ENCODE measurements around the gene ESR1.
"Not testable (repeated sequence)": the region's sequence is repeated elsewhere in the genome, so short reads cannot be mapped to it uniquely, and the experiment has no call there.

ESR1 gene

GRCh38 chr6:151974061-151974617 is 166.7 kb downstream of the ESR1 start:
- no peak for DNase-seq (ENCODE audit: low spot score)
- TF ChIP-seq CTCF (IDR thresholded peaks at IDR 0.05) = no peak
- no peak overlapping the region for H3K27ac ChIP-seq
- H3K4me3 ChIP-seq = no peak overlapping the region

- H3K27ac ChIP-seq = no peak overlapping the region
- no peak overlapping the region for H3K4me3 ChIP-seq
- DNase-seq (ENCODE audit: low spot score) = no peak
- TF ChIP-seq CTCF (IDR thresholded peaks at IDR 0.05) = no peak
Observed at GRCh38 chr6:151975795-151976194, 168.3 kb downstream of the ESR1 start.

- not testable (repeated sequence) for DNase-seq (ENCODE audit: low spot score); H3K27ac ChIP-seq; H3K4me3 ChIP-seq
Observed at GRCh38 chr6:151988199-151988598, 180.7 kb downstream of the ESR1 start.

GRCh38 chr6:151992091-151992490 is 184.6 kb downstream of the ESR1 start:
- no peak for DNase-seq (ENCODE audit: low spot score)
- no peak overlapping the region for H3K27ac ChIP-seq
- H3K4me3 ChIP-seq = no peak overlapping the region
- no peak for TF ChIP-seq CTCF (IDR thresholded peaks at IDR 0.05)

- DNase-seq (ENCODE audit: low spot score) = no peak
- H3K4me3 ChIP-seq = no peak overlapping the region
- TF ChIP-seq CTCF (IDR thresholded peaks at IDR 0.05) = no peak
- H3K27ac ChIP-seq = no peak overlapping the region
Observed at GRCh38 chr6:151993364-151993763, 185.9 kb downstream of the ESR1 start.

GRCh38 chr6:151998784-151999183 is 191.3 kb downstream of the ESR1 start:
- no peak for DNase-seq (ENCODE audit: low spot score)
- no peak overlapping the region for H3K4me3 ChIP-seq
- TF ChIP-seq CTCF (IDR thresholded peaks at IDR 0.05) = no peak
- H3K27ac ChIP-seq = no peak overlapping the region

GRCh38 chr6:151999194-151999593 is 191.7 kb downstream of the ESR1 start:
- no peak for DNase-seq (ENCODE audit: low spot score)
- Histone ChIP-seq H3K27ac (no peak overlapping the region), H3K4me3 (no peak overlapping the region)
- TF ChIP-seq CTCF (IDR thresholded peaks at IDR 0.05) = no peak

- no peak for TF ChIP-seq CTCF (IDR thresholded peaks at IDR 0.05)
- Histone ChIP-seq H3K4me3 (no peak overlapping the region), H3K27ac (no peak overlapping the region)
- DNase-seq (ENCODE audit: low spot score) = no peak
Observed at GRCh38 chr6:152001408-152001807, 193.9 kb downstream of the ESR1 start.
